K562 (cell line): ENCODE measurements around the gene WNK1. TPM values are rescaled to one million over a fixed set of nuclear protein-coding genes. Genes with fewer than 3 reads are reported as not detected.
"Not testable (repeated sequence)": the region's sequence is repeated elsewhere in the genome, so short reads cannot be mapped to it uniquely, and the experiment has no call there.

Experiments used
- ATAC-seq: fragments of 200-7000 bp; cut with Tn5 transposase; 3 replicates; pipeline ENCODE4 v1.9.1; 2020; ENCODE audit warnings: moderate library complexity
- BruUV-seq: library from RNA; stranded (reverse); fragments of 400-500 nt; replicated peaks from 2 replicates; lab custom pipeline; 2021; lab: Mats Ljungman, UMichigan
- CTCF ChIA-PET: fragments of 300-600 bp; formaldehyde crosslinking; extraction: SDS; loops from one replicate; lab custom pipeline; 2021; ENCODE audit warnings: low intra/inter-chr PET ratio; lab: Yijun Ruan, JAX
- POLR2A ChIA-PET: fragments of 300-600, 350-650 bp; sonication (Branson Sonifier 250); formaldehyde crosslinking; extraction: SDS; loops from one replicate; lab custom pipeline; 2021; ENCODE audit warnings: antibody characterized with exemption, inconsistent platforms; lab: Yijun Ruan, JAX
- DNase-seq, 4 experiments: peaks; one replicate each; pipeline versions ENCODE4 v3.0.0 to v3.0.0-alpha.2; 2011 to 2018; ENCODE audit warnings: low spot score in 3 of 4, mixed read lengths in 3 of 4; ENCODE audit errors: extremely low read depth in 1 of 4
- FAIRE-seq: peaks from 2 replicates; lab custom pipeline; 2011; peaks lifted over from hg19 to GRCh38; lab: Jason Lieb, UNC
- H2AFZ ChIP-seq: 2 replicates; pipeline ENCODE4 v1.6.0; 2011; ENCODE audit warnings: low read depth, low read length, control low read depth, inconsistent platforms
- H3K27ac ChIP-seq: fragments of 200-600 bp; 3 replicates; pipeline ENCODE4 v1.8.0; 2011; ENCODE audit warnings: low read depth, mild to moderate bottlenecking, control low read depth, inconsistent platforms, low read length, moderate library complexity, mixed read lengths; ENCODE audit errors: extremely low read depth
- H3K27me3 ChIP-seq, 2 experiments: fragments of 300-600 bp in 1 of 2; 2 replicates in 1 of 2; 3 replicates in 1 of 2; pipeline versions ENCODE4 v1.6.0 to v1.8.0; 2011; ENCODE audit warnings: inconsistent platforms in 2 of 2, low read length in 2 of 2, mild to moderate bottlenecking in 1 of 2, mixed read lengths in 1 of 2, moderate library complexity in 1 of 2; ENCODE audit not compliant: control insufficient read depth in 2 of 2, insufficient read depth in 2 of 2
- H3K36me3 ChIP-seq: fragments of 300-600 bp; 3 replicates; pipeline ENCODE4 v1.8.0; 2011; ENCODE audit warnings: mild to moderate bottlenecking, low read length, inconsistent platforms; ENCODE audit not compliant: control insufficient read depth, insufficient read depth
- H3K4me1 ChIP-seq, 2 experiments: fragments of 200-600 bp in 1 of 2; replicated peaks in 1 of 2; 2 replicates in 1 of 2; 3 replicates in 1 of 2; pipeline versions ENCODE4 v1.5.1 to v1.8.0; 2011; ENCODE audit warnings: inconsistent platforms in 2 of 2, low read length in 2 of 2, mild to moderate bottlenecking in 1 of 2, mixed read lengths in 1 of 2, moderate library complexity in 1 of 2; ENCODE audit not compliant: control insufficient read depth in 2 of 2, insufficient read depth in 2 of 2
- H3K4me2 ChIP-seq: 2 replicates; pipeline ENCODE4 v1.6.1; 2011; ENCODE audit warnings: low read length, control low read depth, inconsistent platforms, mixed read lengths; ENCODE audit not compliant: insufficient read depth
- H3K4me3 ChIP-seq: fragments of 200-600 bp; sonication (generic), shearing (Covaris generic); 2 replicates; pipeline ENCODE4 v1.5.1; 2016; ENCODE audit warnings: control low read depth, inconsistent platforms
- H3K79me2 ChIP-seq: fragments of 200-600 bp; 3 replicates; pipeline ENCODE4 v1.8.0; 2011; ENCODE audit warnings: low read length, inconsistent platforms; ENCODE audit not compliant: control insufficient read depth, insufficient read depth
- H3K9ac ChIP-seq, 2 experiments: 2 replicates each; pipeline versions ENCODE4 v1.6.0 to v1.6.1; 2011; ENCODE audit warnings: low read depth in 2 of 2, low read length in 2 of 2, control low read depth in 1 of 2, inconsistent platforms in 1 of 2, mild to moderate bottlenecking in 1 of 2, mixed read lengths in 1 of 2; ENCODE audit not compliant: insufficient read depth in 1 of 2
- H3K9me1 ChIP-seq: one replicate; pipeline ENCODE4 v1.6.0; 2011; ENCODE audit warnings: inconsistent platforms, mild to moderate bottlenecking, low read length, moderate library complexity; ENCODE audit not compliant: control insufficient read depth, insufficient read depth
- H3K9me3 ChIP-seq: replicated peaks from 2 replicates; pipeline ENCODE4 v1.5.1; 2011; ENCODE audit warnings: low read depth, low read length, inconsistent platforms; ENCODE audit not compliant: control insufficient read depth, insufficient read depth
- H4K20me1 ChIP-seq: replicated peaks from 2 replicates; pipeline ENCODE4 v1.6.1; 2011; ENCODE audit warnings: low read length, inconsistent platforms, mixed read lengths; ENCODE audit not compliant: control insufficient read depth, insufficient read depth
- WGBS: fragments of 100-300 bp; shearing (Covaris generic); methylation state at CpG from one replicate; pipeline ENCODE4 v1.1.6; 2016; ENCODE audit warnings: low coverage, mixed read lengths; ENCODE audit not compliant: insufficient coverage; ENCODE audit errors: missing lambda C conversion rate; 5-methylcytosine and 5-hydroxymethylcytosine counted together
- in situ Hi-C: fragments of 300-500 bp; cut with MboI; formaldehyde crosslinking; loops from 4 replicates; pipeline ENCODE4 v1.15.0; 2018; ENCODE audit warnings: inconsistent platforms, mixed read lengths
- intact Hi-C: fragments of 100-400 bp; cut with micrococcal nuclease; formaldehyde crosslinking; loops from 2 replicates; pipeline ENCODE4 v1.14.2; 2022
- polyA plus RNA-seq, 8 experiments: library from polyadenylated mRNA; depleted of rRNA in 4 of 8; stranded (reverse) in 5 of 8; unstranded in 3 of 8; fragments of >200 nt; fragmentation: Nextera tagmentation in 2 of 8; fragmentation: Illumina TruSeq in 1 of 8; extraction: Ambion mirVana in 2 of 8; extraction: Trizol in 1 of 8; gene quantifications; 2 replicates each; pipeline versions ENCODE4 v1.2.1 to v1.2.3, GENCODE V29; 2011 to 2014; ENCODE audit warnings: inconsistent platforms in 1 of 8, missing spikeins in 1 of 8
- total RNA-seq, 7 experiments: library from RNA; depleted of rRNA in 6 of 7; stranded (reverse); fragments of >200 nt in 6 of 7; fragmentation: Illumina TruSeq in 2 of 7; extraction: Trizol in 2 of 7; gene quantifications; 2 replicates each; pipeline versions ENCODE4 v1.2.1 to v1.2.3, GENCODE V29; 2011 to 2021; ENCODE audit warnings: low replicate concordance in 1 of 7

Gene WNK1
- total and polyA plus RNA-seq, 9 of the 15 experiments (the other 6 are each of a cell fraction or from before 2014, with no cell fraction given) = 4.3 to 73.9 (median 31.0) TPM

- ATAC-seq, H2AFZ ChIP-seq, H3K27ac ChIP-seq, H3K36me3 ChIP-seq, CTCF ChIA-PET, DNase-seq, H3K9me3 ChIP-seq, H3K9me1 ChIP-seq, intact Hi-C loops, in situ Hi-C loops, BruUV-seq, H3K4me3 ChIP-seq, H3K4me2 ChIP-seq, H3K27me3 ChIP-seq, H3K9ac ChIP-seq, FAIRE-seq: not testable (repeated sequence)
- peaks cover 15% of the 10 kb centered on the region for H4K20me1 ChIP-seq
- POLR2A ChIA-PET = interaction anchor here (0.6 to 1.3 kb wide), 4 partner anchors 15 to 205 kb away, joined by 3 to 5 read pairs (median 4); no protein-coding TSS in a partner anchor
- H3K79me2 ChIP-seq = peaks cover 96% of the 10 kb centered on the region
- 80% methylated on average over 9 of the region's 15 CpGs for WGBS
- peaks cover 0 to 11% of the 10 kb centered on the region in 2 experiments; a peak in 3 of 5 replicates for H3K4me1 ChIP-seq
These were observed 23.8 kb downstream of the WNK1 start for GRCh38 chr12:775973-776771.

- H3K27ac ChIP-seq, CTCF ChIA-PET, H2AFZ ChIP-seq, BruUV-seq, H3K4me2 ChIP-seq, H3K9me1 ChIP-seq, in situ Hi-C loops, H3K27me3 ChIP-seq, DNase-seq, H3K36me3 ChIP-seq, ATAC-seq, intact Hi-C loops, H3K9ac ChIP-seq, H3K9me3 ChIP-seq, FAIRE-seq, H3K4me3 ChIP-seq: not testable (repeated sequence)
- H4K20me1 ChIP-seq = peaks cover 17% of the 10 kb centered on the region
- POLR2A ChIA-PET = interaction anchor here (0.8 to 1.3 kb wide), 2 partner anchors 8 to 22 kb away, joined by 3 read pairs; no protein-coding TSS in a partner anchor
- 100% methylated on average over 3 of the region's 5 CpGs for WGBS
- peaks cover 0 to 11% of the 10 kb centered on the region in 2 experiments; a peak in 3 of 5 replicates for H3K4me1 ChIP-seq
- peaks cover 96% of the 10 kb centered on the region for H3K79me2 ChIP-seq
These were observed 24.5 kb downstream of the WNK1 start for GRCh38 chr12:776772-777373.
